GM19463 (cell line): ENCODE measurements around the gene DNAJC21.

ENCODE experiments used
- ATAC-seq: cut with Tn5 transposase; IDR thresholded peaks from one replicate; pipeline ENCODE4 v1.9.1; 2021; ENCODE audit warnings: mild to moderate bottlenecking, moderate library complexity; ENCODE audit not compliant: unreplicated experiment

The DNAJC21 gene

GRCh38 chr5:34929134-34929719 lies at the start of gene DNAJC21:
Gene DNAJC21, plus strand, starts transcription at chr5:34929559. Its CDS starts 261 bp downstream, at chr5:34929820.
- peak; percentile 76 for ATAC-seq

GRCh38 chr5:34881246-34881645 lies 48.1 kb upstream of the DNAJC21 start:
- no peak for ATAC-seq

GRCh38 chr5:34886392-34887119 lies 42.8 kb upstream of the DNAJC21 start:
- ATAC-seq, result no peak

- no peak for ATAC-seq
These were observed 40.0 kb upstream of the DNAJC21 start for GRCh38 chr5:34889394-34889793.

- ATAC-seq, result no peak
These were observed 37.4 kb upstream of the DNAJC21 start for GRCh38 chr5:34891981-34892380.

GRCh38 chr5:34892414-34892813 lies 36.9 kb upstream of the DNAJC21 start:
- no peak for ATAC-seq

GRCh38 chr5:34894716-34895115 lies 34.6 kb upstream of the DNAJC21 start:
- ATAC-seq, result no peak

- no peak for ATAC-seq
These were observed 33.5 kb upstream of the DNAJC21 start for GRCh38 chr5:34895641-34896419.

GRCh38 chr5:34897646-34898045 lies 31.7 kb upstream of the DNAJC21 start:
- no peak for ATAC-seq

- ATAC-seq, result peak; percentile 81
These were observed 31.0 kb upstream of the DNAJC21 start for GRCh38 chr5:34898258-34898895.

- no peak for ATAC-seq
These were observed 30.3 kb upstream of the DNAJC21 start for GRCh38 chr5:34899066-34899465.

GRCh38 chr5:34900652-34901051 lies 28.7 kb upstream of the DNAJC21 start:
- no peak for ATAC-seq

GRCh38 chr5:34903260-34903659 lies 26.1 kb upstream of the DNAJC21 start:
- no peak for ATAC-seq

GRCh38 chr5:34905564-34905963 lies 23.8 kb upstream of the DNAJC21 start:
- ATAC-seq, result no peak

- no peak for ATAC-seq
These were observed 16.3 kb upstream of the DNAJC21 start for GRCh38 chr5:34913072-34913471.

GRCh38 chr5:34914671-34915138 lies 14.7 kb upstream of the DNAJC21 start:
- ATAC-seq, result peak; percentile 6

- ATAC-seq, result peak; percentile 98
These were observed 14.1 kb upstream of the DNAJC21 start, which contains the start of the genes BRIX1 and RAD1 for GRCh38 chr5:34915139-34915855. Gene BRIX1, plus strand, starts transcription at chr5:34915711. Its CDS starts 28 bp downstream, at chr5:34915739. Gene RAD1, minus strand, starts transcription at chr5:34915504. Its CDS starts 612 bp downstream, at chr5:34914892.

GRCh38 chr5:34915856-34916192 lies 13.5 kb upstream of the DNAJC21 start:
- peak; percentile 5 for ATAC-seq

- ATAC-seq, result no peak
These were observed 12.8 kb upstream of the DNAJC21 start for GRCh38 chr5:34916518-34916917.

GRCh38 chr5:34918025-34918424 lies 11.3 kb upstream of the DNAJC21 start:
- ATAC-seq, result no peak
